ENCODE measurements around the gene FYB1.

The FYB1 gene

DNA sequence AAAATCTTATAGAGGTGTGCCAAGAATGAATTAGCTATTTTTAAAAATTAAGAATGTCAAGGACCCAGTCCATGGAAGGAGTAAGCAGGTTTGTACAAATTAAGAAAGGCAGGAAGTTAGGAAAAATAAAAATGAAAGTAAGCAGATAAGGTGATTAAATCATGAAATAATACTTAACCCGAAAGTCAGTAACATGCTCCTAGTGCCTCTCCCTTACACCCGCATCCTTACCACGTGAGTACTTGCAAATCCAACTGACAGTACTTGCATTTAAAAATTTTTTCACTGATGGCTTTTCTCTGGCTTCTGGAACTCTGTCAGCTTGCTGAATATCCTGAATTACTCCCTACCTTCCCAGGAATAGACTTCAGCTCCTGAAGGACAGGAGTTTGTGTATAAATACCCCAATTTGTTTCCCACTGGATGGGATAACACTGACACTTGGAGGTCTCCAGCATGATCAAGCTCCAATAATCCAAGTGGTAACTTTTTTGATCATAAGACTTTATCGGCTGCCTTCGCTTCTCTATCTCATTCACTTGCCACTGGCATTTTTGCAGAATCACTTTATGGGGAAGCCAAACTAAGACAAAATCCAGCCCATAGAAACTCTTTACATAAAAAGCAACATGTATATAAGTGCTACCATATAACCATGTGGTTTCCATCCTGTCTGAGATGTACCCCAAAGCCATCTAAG, 103.6 kb downstream of the FYB1 start:
- no peak for DNase-seq

GRCh38 chr5:39114155-39114554, 105.2 kb downstream of the FYB1 start:
- DNase-seq: no peak

- DNase-seq: no peak
Observed at GRCh38 chr5:39113354-39113953, 105.9 kb downstream of the FYB1 start.

DNA sequence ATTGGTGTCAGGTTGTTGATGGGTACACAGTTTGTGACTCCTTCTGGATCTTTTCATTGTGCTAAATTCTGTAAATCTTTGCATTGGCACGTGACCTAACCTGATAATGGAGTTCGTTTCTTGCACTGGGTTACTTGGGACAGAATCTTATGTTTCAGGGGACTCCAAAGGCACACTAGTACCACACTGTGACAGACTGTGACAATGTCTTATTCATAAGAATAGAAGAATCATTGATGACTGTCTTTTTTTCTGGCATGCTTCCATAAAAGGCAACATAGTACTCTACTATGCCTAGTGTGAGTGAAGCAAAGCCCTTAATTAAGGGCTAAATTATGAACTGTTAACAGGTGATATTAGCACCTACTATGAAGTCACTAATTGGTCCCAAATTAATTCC, 109.8 kb downstream of the FYB1 start:
- DNase-seq: no peak

DNA sequence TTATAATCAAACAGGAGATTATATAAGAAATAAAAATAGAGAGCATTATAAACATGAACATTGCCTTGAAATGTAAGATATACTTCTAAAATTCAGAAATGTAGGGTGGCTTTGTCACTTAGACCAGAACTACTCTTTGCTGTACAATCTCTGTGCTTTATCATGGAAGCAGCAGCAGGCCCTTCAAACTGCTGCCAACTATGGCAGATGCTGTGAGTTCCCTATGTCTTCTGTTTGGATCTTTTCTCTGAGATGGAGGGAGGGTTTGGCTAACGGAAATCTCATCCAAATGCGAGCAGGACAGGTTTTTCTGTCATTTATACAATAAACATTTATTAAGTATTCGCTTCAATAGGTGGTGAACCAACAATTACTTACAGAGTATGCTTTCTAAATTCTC, 110.4 kb downstream of the FYB1 start:
- DNase-seq: no peak

- DNase-seq: no peak
Observed at GRCh38 chr5:39107350-39107749, 112.0 kb downstream of the FYB1 start.

- DNase-seq: no peak
Observed at GRCh38 chr5:39106322-39106721, 113.0 kb downstream of the FYB1 start.

DNA sequence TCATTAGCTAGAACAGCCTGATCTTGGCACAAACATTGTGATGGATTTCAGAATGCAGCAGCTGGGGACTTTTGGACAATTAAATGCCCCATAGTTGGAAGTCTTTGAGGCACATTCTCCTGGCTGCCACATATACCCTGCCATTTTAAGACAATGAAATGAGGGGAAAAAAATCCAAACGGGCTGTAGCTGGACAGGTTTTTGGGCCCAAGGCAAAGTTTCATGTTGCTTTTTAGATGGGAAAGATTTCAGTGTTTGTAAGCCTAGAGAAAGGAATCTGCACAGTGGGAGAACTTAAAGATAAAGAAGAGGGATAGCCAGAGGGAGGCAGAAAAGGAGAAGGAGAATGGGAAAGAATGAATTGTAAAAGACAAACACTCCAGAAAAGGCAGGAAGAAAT, 115.1 kb downstream of the FYB1 start:
- DNase-seq: no peak

GRCh38 chr5:39102684-39103155, 116.6 kb downstream of the FYB1 start:
- no peak for DNase-seq

- DNase-seq: no peak
Observed at GRCh38 chr5:39100851-39101396, 118.4 kb downstream of the FYB1 start.

GRCh38 chr5:39100301-39100850, 119.0 kb downstream of the FYB1 start:
- DNase-seq: no peak

DNA sequence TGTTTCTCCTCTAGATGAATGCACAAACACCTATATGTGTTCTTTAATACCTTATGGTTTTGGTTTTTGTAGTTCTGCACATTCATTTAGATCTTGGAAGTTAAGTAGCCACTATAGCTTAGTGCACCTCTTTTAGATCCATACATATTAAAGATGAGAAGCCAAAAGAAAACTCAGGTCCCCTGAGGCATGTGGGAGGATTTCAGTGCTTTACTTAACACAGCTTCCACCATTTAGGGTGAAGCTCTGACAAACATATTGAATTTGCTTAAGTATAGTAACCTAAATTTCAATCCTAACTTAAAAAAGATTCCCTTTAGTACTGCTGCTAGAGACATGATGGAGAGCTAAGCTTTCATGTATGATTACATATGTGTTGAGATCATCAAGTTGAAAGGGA, 119.5 kb downstream of the FYB1 start:
- no peak for DNase-seq

- no peak for DNase-seq
Observed at GRCh38 chr5:39093352-39093751, 126.0 kb downstream of the FYB1 start.

- no peak for DNase-seq
Observed at GRCh38 chr5:39092581-39093351, 126.6 kb downstream of the FYB1 start.

DNA sequence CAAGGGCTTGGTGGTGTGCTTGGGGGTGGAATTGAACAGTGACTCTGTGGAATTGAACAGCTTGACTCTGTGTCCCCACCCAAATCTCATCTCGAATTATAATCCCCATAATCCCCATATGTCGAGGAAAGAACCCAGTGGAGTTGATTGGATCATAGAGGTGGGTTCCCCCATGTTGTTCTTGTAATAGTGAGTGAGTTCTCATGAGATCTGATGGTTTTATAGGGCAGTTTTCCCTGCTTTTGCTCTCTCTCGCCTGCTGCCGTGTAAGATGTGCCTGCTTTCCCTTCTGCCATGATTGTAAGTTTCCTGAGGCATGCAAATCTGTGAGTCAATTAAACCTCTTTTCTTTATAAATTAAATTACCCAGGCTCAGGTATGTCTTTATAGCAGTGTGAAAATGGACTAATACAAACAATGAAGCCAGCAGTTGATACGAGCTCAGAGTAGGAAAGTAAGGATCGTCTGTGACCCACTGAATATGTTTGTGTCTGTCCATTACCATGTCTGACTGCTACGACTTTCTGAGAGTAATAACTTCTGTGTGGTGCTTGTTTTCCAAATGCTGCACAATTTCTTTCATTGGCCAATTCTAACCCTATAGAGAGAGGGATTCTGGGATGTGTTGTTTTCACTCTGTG, 127.3 kb downstream of the FYB1 start:
- no peak for DNase-seq

GRCh38 chr5:39083968-39084367, 135.4 kb downstream of the FYB1 start:
- no peak for DNase-seq

- no peak for DNase-seq
Observed at GRCh38 chr5:39082995-39083394, 136.4 kb downstream of the FYB1 start.

- no peak for DNase-seq
Observed at GRCh38 chr5:39080597-39081204, 138.7 kb downstream of the FYB1 start.

GRCh38 chr5:39080168-39080567, 139.2 kb downstream of the FYB1 start:
- DNase-seq: no peak

DNA sequence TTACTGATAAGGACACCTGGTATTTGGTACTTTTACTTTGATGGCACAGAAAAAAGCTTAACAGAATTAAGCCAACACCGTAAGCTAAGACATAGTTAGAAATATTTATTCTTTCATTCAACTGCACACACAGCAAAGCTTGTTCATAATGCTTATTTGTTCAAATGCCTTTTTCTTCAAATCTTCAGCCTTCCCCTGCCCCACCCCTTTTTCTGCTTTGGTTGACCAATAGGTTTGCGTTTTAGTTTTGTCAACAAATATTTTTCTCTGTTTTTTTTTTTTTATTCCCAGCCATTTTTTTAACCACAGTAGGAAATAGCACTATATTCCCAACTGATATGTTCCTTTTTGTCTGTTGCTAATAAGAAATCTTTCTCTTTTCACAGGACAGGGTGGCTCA, 140.2 kb downstream of the FYB1 start:
- DNase-seq: no peak

GRCh38 chr5:39076757-39077728, 142.3 kb downstream of the FYB1 start:
- no peak for DNase-seq
